Measurements from ENCODE around the gene OR6S1.

Gene OR6S1

GRCh38 chr14:20603813-20604690 lies 37.4 kb downstream of the OR6S1 start:
- Histone ChIP-seq H3K79me1 (ENCODE audit: low read length) (no peaks in the 10 kb centered on the region), H3K9me3 (ENCODE audit: insufficient read depth, low read depth, low read length) (peaks cover 2% of the 10 kb centered on the region), H3K23ac (ENCODE audit: low read length) (no peak overlapping the region), H3K18ac (ENCODE audit: low read length) (no peak overlapping the region), H4K91ac (ENCODE audit: low read depth, low read length) (no peak overlapping the region), H2BK120ac (ENCODE audit: insufficient read depth, low read length, poor library complexity) (no peak overlapping the region), H3K27ac (ENCODE audit: low read depth, low read length) (no peak overlapping the region), H4K12ac (ENCODE audit: low read depth, low read length) (no peak overlapping the region), H3K4me3 (ENCODE audit: low read depth, low read length) (no peak overlapping the region), H3K4me2 (ENCODE audit: low read length) (no peak overlapping the region), H3K27me3 (ENCODE audit: insufficient read depth, low read length) (no peaks in the 10 kb centered on the region), H3K4me1 (ENCODE audit: control insufficient read depth in 1 of 2, insufficient read depth in 2 of 2, low read length in 2 of 2) (no peaks in the 10 kb centered on the region), H2AK5ac (ENCODE audit: low read length) (no peak overlapping the region), H3K14ac (ENCODE audit: low read length) (no peak overlapping the region), H4K8ac (ENCODE audit: low read depth, low read length) (no peak overlapping the region), H2BK5ac (ENCODE audit: low read depth, low read length, poor library complexity) (no peak overlapping the region), H2AFZ (ENCODE audit: insufficient read depth, low read length, poor library complexity) (no peak overlapping the region), H3K36me3 (ENCODE audit: control insufficient read depth in 1 of 2, insufficient read depth in 2 of 2, low read length in 2 of 2) (no peaks in the 10 kb centered on the region), H3K79me2 (ENCODE audit: control insufficient read depth, insufficient read depth, low read length, poor library complexity) (no peaks in the 10 kb centered on the region), H3K9ac (ENCODE audit: low read length) (no peak overlapping the region), H2BK12ac (ENCODE audit: low read length) (no peak overlapping the region), H3K4ac (ENCODE audit: low read depth, low read length) (no peak overlapping the region)
- no peak for DNase-seq
- WGBS (ENCODE audit: extremely low coverage, insufficient coverage, insufficient read length): no CpG with 5 or more reads among the region's 13 CpGs

- Histone ChIP-seq H3K23ac (ENCODE audit: low read length) (no peak overlapping the region), H2AFZ (ENCODE audit: insufficient read depth, low read length, poor library complexity) (no peak overlapping the region), H3K27me3 (ENCODE audit: insufficient read depth, low read length) (no peaks in the 10 kb centered on the region), H3K27ac (ENCODE audit: low read depth, low read length) (no peak overlapping the region), H3K4ac (ENCODE audit: low read depth, low read length) (no peak overlapping the region), H3K4me2 (ENCODE audit: low read length) (no peak overlapping the region), H2BK5ac (ENCODE audit: low read depth, low read length, poor library complexity) (no peak overlapping the region), H4K8ac (ENCODE audit: low read depth, low read length) (no peak overlapping the region), H4K12ac (ENCODE audit: low read depth, low read length) (no peak overlapping the region), H2AK5ac (ENCODE audit: low read length) (no peak overlapping the region), H3K18ac (ENCODE audit: low read length) (no peak overlapping the region), H3K4me3 (ENCODE audit: low read depth, low read length) (no peak overlapping the region), H3K9ac (ENCODE audit: low read length) (no peak overlapping the region), H3K9me3 (ENCODE audit: insufficient read depth, low read depth, low read length) (peaks cover 2% of the 10 kb centered on the region), H3K79me1 (ENCODE audit: low read length) (no peaks in the 10 kb centered on the region), H3K4me1 (ENCODE audit: control insufficient read depth in 1 of 2, insufficient read depth in 2 of 2, low read length in 2 of 2) (no peaks in the 10 kb centered on the region), H3K79me2 (ENCODE audit: control insufficient read depth, insufficient read depth, low read length, poor library complexity) (no peaks in the 10 kb centered on the region), H3K36me3 (ENCODE audit: control insufficient read depth in 1 of 2, insufficient read depth in 2 of 2, low read length in 2 of 2) (no peaks in the 10 kb centered on the region), H2BK120ac (ENCODE audit: insufficient read depth, low read length, poor library complexity) (no peak overlapping the region), H4K91ac (ENCODE audit: low read depth, low read length) (no peak overlapping the region), H3K14ac (ENCODE audit: low read length) (no peak overlapping the region), H2BK12ac (ENCODE audit: low read length) (no peak overlapping the region)
- no CpG with 5 or more reads among the region's 9 CpGs for WGBS (ENCODE audit: extremely low coverage, insufficient coverage, insufficient read length)
- DNase-seq: no peak
Measured at GRCh38 chr14:20602583-20602982, 38.9 kb downstream of the OR6S1 start.

DNA sequence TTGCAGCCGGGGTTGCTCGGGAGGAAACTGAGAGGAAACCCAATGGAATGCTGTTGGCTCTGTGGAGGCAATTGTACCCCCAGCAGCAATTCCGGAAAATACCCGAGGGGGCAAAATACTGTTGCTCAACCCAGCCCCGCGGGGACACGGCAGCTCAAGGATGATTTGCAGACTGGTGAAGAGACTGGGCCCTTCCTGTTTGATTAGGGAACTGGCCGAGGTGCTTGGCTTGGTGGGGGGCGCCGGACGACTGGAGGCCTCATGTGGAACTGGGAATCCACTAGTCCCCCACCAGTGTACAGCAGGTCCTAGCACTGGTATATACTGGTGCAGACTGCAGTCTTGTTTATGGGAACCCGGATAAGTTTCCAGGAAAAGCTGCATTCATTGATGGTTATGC lies 40.0 kb downstream of the OR6S1 start:
- no peak overlapping the region for H3K4me3 ChIP-seq (ENCODE audit: low read depth, low read length)
- H3K9me3 ChIP-seq (ENCODE audit: insufficient read depth, low read depth, low read length): peaks cover 2% of the 10 kb centered on the region
- no peak overlapping the region for H3K14ac ChIP-seq (ENCODE audit: low read length)
- no peak overlapping the region for H4K12ac ChIP-seq (ENCODE audit: low read depth, low read length)
- no peak overlapping the region for H3K27ac ChIP-seq (ENCODE audit: low read depth, low read length)
- no peak overlapping the region for H2BK5ac ChIP-seq (ENCODE audit: low read depth, low read length, poor library complexity)
- no peak overlapping the region for H3K9ac ChIP-seq (ENCODE audit: low read length)
- H3K4me1 ChIP-seq (ENCODE audit: control insufficient read depth in 1 of 2, insufficient read depth in 2 of 2, low read length in 2 of 2): no peaks in the 10 kb centered on the region
- WGBS (ENCODE audit: extremely low coverage, insufficient coverage, insufficient read length): no CpG with 5 or more reads among the region's 12 CpGs
- no peak overlapping the region for H4K8ac ChIP-seq (ENCODE audit: low read depth, low read length)
- H3K23ac ChIP-seq (ENCODE audit: low read length): no peak overlapping the region
- no peak overlapping the region for H4K91ac ChIP-seq (ENCODE audit: low read depth, low read length)
- no peak overlapping the region for H3K4ac ChIP-seq (ENCODE audit: low read depth, low read length)
- no peak overlapping the region for H3K18ac ChIP-seq (ENCODE audit: low read length)
- H2AK5ac ChIP-seq (ENCODE audit: low read length): no peak overlapping the region
- H3K79me1 ChIP-seq (ENCODE audit: low read length): no peaks in the 10 kb centered on the region
- H3K4me2 ChIP-seq (ENCODE audit: low read length): no peak overlapping the region
- no peaks in the 10 kb centered on the region for H3K27me3 ChIP-seq (ENCODE audit: insufficient read depth, low read length)
- H3K79me2 ChIP-seq (ENCODE audit: control insufficient read depth, insufficient read depth, low read length, poor library complexity): no peaks in the 10 kb centered on the region
- no peak overlapping the region for H2BK12ac ChIP-seq (ENCODE audit: low read length)
- H3K36me3 ChIP-seq (ENCODE audit: control insufficient read depth in 1 of 2, insufficient read depth in 2 of 2, low read length in 2 of 2): no peaks in the 10 kb centered on the region
- no peak overlapping the region for H2AFZ ChIP-seq (ENCODE audit: insufficient read depth, low read length, poor library complexity)
- H2BK120ac ChIP-seq (ENCODE audit: insufficient read depth, low read length, poor library complexity): no peak overlapping the region
- DNase-seq: peak in 1 of 2 donors; percentile 63

GRCh38 chr14:20597108-20597507 lies 44.4 kb downstream of the OR6S1 start:
- Histone ChIP-seq H3K4me3 (ENCODE audit: low read depth, low read length) (no peak overlapping the region), H3K23ac (ENCODE audit: low read length) (no peak overlapping the region), H4K8ac (ENCODE audit: low read depth, low read length) (no peak overlapping the region), H3K9me3 (ENCODE audit: insufficient read depth, low read depth, low read length) (no peaks in the 10 kb centered on the region), H3K4ac (ENCODE audit: low read depth, low read length) (no peak overlapping the region), H2BK120ac (ENCODE audit: insufficient read depth, low read length, poor library complexity) (no peak overlapping the region), H3K14ac (ENCODE audit: low read length) (no peak overlapping the region), H2AFZ (ENCODE audit: insufficient read depth, low read length, poor library complexity) (no peak overlapping the region), H3K27me3 (ENCODE audit: insufficient read depth, low read length) (no peaks in the 10 kb centered on the region), H3K4me1 (ENCODE audit: control insufficient read depth in 1 of 2, insufficient read depth in 2 of 2, low read length in 2 of 2) (no peaks in the 10 kb centered on the region), H4K12ac (ENCODE audit: low read depth, low read length) (no peak overlapping the region), H3K27ac (ENCODE audit: low read depth, low read length) (no peak overlapping the region), H3K18ac (ENCODE audit: low read length) (no peak overlapping the region), H2BK5ac (ENCODE audit: low read depth, low read length, poor library complexity) (no peak overlapping the region), H3K9ac (ENCODE audit: low read length) (no peak overlapping the region), H2AK5ac (ENCODE audit: low read length) (no peak overlapping the region), H3K4me2 (ENCODE audit: low read length) (no peak overlapping the region), H3K79me1 (ENCODE audit: low read length) (no peaks in the 10 kb centered on the region), H2BK12ac (ENCODE audit: low read length) (no peak overlapping the region), H3K79me2 (ENCODE audit: control insufficient read depth, insufficient read depth, low read length, poor library complexity) (no peaks in the 10 kb centered on the region), H3K36me3 (ENCODE audit: control insufficient read depth in 1 of 2, insufficient read depth in 2 of 2, low read length in 2 of 2) (no peaks in the 10 kb centered on the region), H4K91ac (ENCODE audit: low read depth, low read length) (no peak overlapping the region)
- no CpG with 5 or more reads among the region's 1 CpG for WGBS (ENCODE audit: extremely low coverage, insufficient coverage, insufficient read length)
- no peak for DNase-seq
